Neuronal stem cell (in vitro differentiated cells): ENCODE measurements around the gene ARR3.

ENCODE experiments used
- DNase-seq: peaks from one replicate; pipeline ENCODE4 v3.0.0-alpha.2; 2013; ENCODE audit warnings: low spot score
- H2AFZ ChIP-seq: one replicate; pipeline ENCODE4 v1.6.1; 2013; ENCODE audit warnings: mild to moderate bottlenecking, low read length, inconsistent platforms
- H2AK5ac ChIP-seq: 2 replicates; pipeline ENCODE4 v1.6.1; 2013; ENCODE audit warnings: low read depth, mild to moderate bottlenecking, inconsistent platforms, low read length, moderate library complexity, mixed read lengths
- H2BK120ac ChIP-seq: 2 replicates; pipeline ENCODE4 v1.6.1; 2013; ENCODE audit warnings: low read depth, mild to moderate bottlenecking, inconsistent platforms, low read length, moderate library complexity, mixed read lengths
- H2BK12ac ChIP-seq: one replicate; pipeline ENCODE4 v1.6.1; 2013; ENCODE audit warnings: low read length, inconsistent platforms
- H2BK15ac ChIP-seq: 2 replicates; pipeline ENCODE4 v1.6.1; 2013; ENCODE audit warnings: mild to moderate bottlenecking, low read length, inconsistent platforms, mixed read lengths
- H2BK5ac ChIP-seq: one replicate; pipeline ENCODE4 v1.6.1; 2013; ENCODE audit warnings: inconsistent platforms, mild to moderate bottlenecking, low read length, moderate library complexity
- H3K14ac ChIP-seq: one replicate; pipeline ENCODE4 v1.6.1; 2013; ENCODE audit warnings: low read length, inconsistent platforms
- H3K18ac ChIP-seq: 2 replicates; pipeline ENCODE4 v1.6.1; 2013; ENCODE audit warnings: low read length, inconsistent platforms
- H3K23ac ChIP-seq: 2 replicates; pipeline ENCODE4 v1.6.1; 2013; ENCODE audit warnings: low read depth, mild to moderate bottlenecking, mixed read lengths, low read length, inconsistent platforms; ENCODE audit not compliant: poor library complexity
- H3K27ac ChIP-seq: replicated peaks from 3 replicates; pipeline ENCODE4 v1.5.1; 2013; ENCODE audit warnings: low read length, inconsistent platforms
- H3K27me3 ChIP-seq, 3 experiments: 2 replicates each; pipeline ENCODE4 v1.6.1; 2013; ENCODE audit warnings: low read length in 3 of 3, mild to moderate bottlenecking in 2 of 3, inconsistent platforms in 1 of 3, low read depth in 1 of 3, mixed read lengths in 1 of 3, moderate library complexity in 1 of 3; ENCODE audit not compliant: control insufficient read depth in 3 of 3, insufficient read depth in 3 of 3
- H3K36me3 ChIP-seq, 2 donors: replicated peaks in 1 of 2; 2 replicates each; pipeline ENCODE4 v1.6.1; 2013; ENCODE audit warnings: low read length in 2 of 2; ENCODE audit not compliant: control insufficient read depth in 2 of 2, insufficient read depth in 2 of 2
- H3K4ac ChIP-seq: 2 replicates; pipeline ENCODE4 v1.6.1; 2013; ENCODE audit warnings: inconsistent platforms, mild to moderate bottlenecking, low read length, moderate library complexity
- H3K4me1 ChIP-seq, 2 donors: 1 replicate in 1 of 2; 2 replicates in 1 of 2; pipeline ENCODE4 v1.6.1; 2013; ENCODE audit warnings: low read length in 2 of 2, low read depth in 1 of 2; ENCODE audit not compliant: control insufficient read depth in 2 of 2, insufficient read depth in 1 of 2
- H3K4me2 ChIP-seq: one replicate; pipeline ENCODE4 v1.6.1; 2013; ENCODE audit warnings: mild to moderate bottlenecking, low read length, inconsistent platforms; ENCODE audit not compliant: insufficient read depth, poor library complexity, severe bottlenecking
- H3K4me3 ChIP-seq, 2 donors: 2 replicates each; pipeline ENCODE4 v1.5.1; 2013; ENCODE audit warnings: low read length in 2 of 2, mild to moderate bottlenecking in 2 of 2, inconsistent platforms in 1 of 2, moderate library complexity in 1 of 2
- H3K79me1 ChIP-seq: one replicate; pipeline ENCODE4 v1.6.1; 2013; ENCODE audit warnings: low read depth, mild to moderate bottlenecking, inconsistent platforms, low read length, moderate library complexity
- H3K9ac ChIP-seq: one replicate; pipeline ENCODE4 v1.6.1; 2013; ENCODE audit warnings: mild to moderate bottlenecking, low read depth, low read length, inconsistent platforms; ENCODE audit not compliant: poor library complexity
- H3K9me3 ChIP-seq, 2 donors: replicated peaks in 1 of 2; 2 replicates each; pipeline versions ENCODE3 to v1.6.1; 2013; ENCODE audit warnings: low read length in 2 of 2, mild to moderate bottlenecking in 2 of 2, inconsistent platforms in 1 of 2, low read depth in 1 of 2, mixed read lengths in 1 of 2, moderate library complexity in 1 of 2; ENCODE audit not compliant: control insufficient read depth in 2 of 2, insufficient read depth in 1 of 2
- H4K8ac ChIP-seq: one replicate; pipeline ENCODE4 v1.6.1; 2013; ENCODE audit warnings: low read depth, mild to moderate bottlenecking, inconsistent platforms, low read length, moderate library complexity
- H4K91ac ChIP-seq: one replicate; pipeline ENCODE4 v1.6.1; 2013; ENCODE audit warnings: low read length, low read depth, mild to moderate bottlenecking, inconsistent platforms; ENCODE audit not compliant: poor library complexity
- WGBS, 2 donors: extraction: QIAGEN DNeasy Blood & Tissue Kit; methylation state at CpG; one replicate each; pipeline ENCODE4 v1.1.7; 2013; ENCODE audit warnings: missing lambda C conversion rate in 2 of 2, mixed read lengths in 1 of 2; ENCODE audit not compliant: insufficient read length in 2 of 2, insufficient replicate concordance in 1 of 2; ENCODE audit errors: extremely low coverage in 2 of 2; 5-methylcytosine and 5-hydroxymethylcytosine counted together

Gene ARR3

GRCh38 chrX:70253377-70254062, 14.6 kb upstream of the ARR3 start:
- H3K4ac ChIP-seq = no peak overlapping the region
- no peak overlapping the region for H2AK5ac ChIP-seq
- H3K27ac ChIP-seq = no peak overlapping the region
- no peaks in the 10 kb centered on the region for H3K79me1 ChIP-seq
- no peak overlapping the region for H3K18ac ChIP-seq
- H3K36me3 ChIP-seq = no peaks in the 10 kb centered on the region
- H4K91ac ChIP-seq = no peak overlapping the region
- H3K23ac ChIP-seq = no peak overlapping the region
- H2AFZ ChIP-seq = no peak overlapping the region
- H3K9me3 ChIP-seq = no peaks in the 10 kb centered on the region
- H3K4me3 ChIP-seq = no peak overlapping the region
- H3K4me2 ChIP-seq = no peak overlapping the region
- H3K9ac ChIP-seq = no peak overlapping the region
- no peak for DNase-seq
- no peak overlapping the region for H4K8ac ChIP-seq
- no peaks in the 10 kb centered on the region for H3K4me1 ChIP-seq
- no CpG with 5 or more reads among the region's 3 CpGs for WGBS, 2 donors
- no peak overlapping the region for H2BK15ac ChIP-seq
- no peak overlapping the region for H3K14ac ChIP-seq
- H3K27me3 ChIP-seq = no peaks in the 10 kb centered on the region
- no peak overlapping the region for H2BK120ac ChIP-seq
- H2BK5ac ChIP-seq = no peak overlapping the region
- H2BK12ac ChIP-seq = no peak overlapping the region

GRCh38 chrX:70254063-70254400, 14.1 kb upstream of the ARR3 start:
- Histone ChIP-seq H3K9me3 (no peaks in the 10 kb centered on the region), H3K27ac (no peak overlapping the region), H3K4me3 (no peak overlapping the region), H3K4ac (no peak overlapping the region), H2AFZ (no peak overlapping the region), H2BK5ac (no peak overlapping the region), H3K4me2 (no peak overlapping the region), H3K9ac (no peak overlapping the region), H4K91ac (no peak overlapping the region), H3K79me1 (no peaks in the 10 kb centered on the region), H3K36me3 (no peaks in the 10 kb centered on the region), H2BK15ac (no peak overlapping the region), H3K4me1 (no peaks in the 10 kb centered on the region), H3K14ac (no peak overlapping the region), H2BK12ac (no peak overlapping the region), H3K23ac (no peak overlapping the region), H2AK5ac (no peak overlapping the region), H3K18ac (no peak overlapping the region), H2BK120ac (no peak overlapping the region), H3K27me3 (no peaks in the 10 kb centered on the region), H4K8ac (no peak overlapping the region)
- DNase-seq = no peak
- no CpG with 5 or more reads among the region's 1 CpG for WGBS, 2 donors

- no peak overlapping the region for H3K14ac ChIP-seq
- DNase-seq = no peak
Observed at GRCh38 chrX:70254909-70255308, 13.2 kb upstream of the ARR3 start.

GRCh38 chrX:70255452-70255851, 12.7 kb upstream of the ARR3 start:
- H3K36me3 ChIP-seq = no peaks in the 10 kb centered on the region
- no peak overlapping the region for H3K14ac ChIP-seq
- H3K9me3 ChIP-seq = no peaks in the 10 kb centered on the region
- H2BK12ac ChIP-seq = no peak overlapping the region
- H2BK120ac ChIP-seq = no peak overlapping the region
- H3K18ac ChIP-seq = no peak overlapping the region
- no peak overlapping the region for H2AFZ ChIP-seq
- H3K4me1 ChIP-seq = no peaks in the 10 kb centered on the region
- no peak overlapping the region for H3K23ac ChIP-seq
- H3K9ac ChIP-seq = no peak overlapping the region
- H4K91ac ChIP-seq = no peak overlapping the region
- no peak overlapping the region for H2BK15ac ChIP-seq
- no peak for DNase-seq
- H3K4ac ChIP-seq = no peak overlapping the region
- H3K27ac ChIP-seq = no peak overlapping the region
- H3K27me3 ChIP-seq = no peaks in the 10 kb centered on the region
- no peak overlapping the region for H3K4me2 ChIP-seq
- H3K4me3 ChIP-seq = no peak overlapping the region
- WGBS, 2 donors = no CpG with 5 or more reads among the region's 2 CpGs
- H2AK5ac ChIP-seq = no peak overlapping the region
- H4K8ac ChIP-seq = no peak overlapping the region
- no peak overlapping the region for H2BK5ac ChIP-seq
- no peaks in the 10 kb centered on the region for H3K79me1 ChIP-seq

More at GRCh38 chrX:70254909-70255308, 13.2 kb upstream of the ARR3 start:
- Histone ChIP-seq H3K27me3 (no peaks in the 10 kb centered on the region), H2BK12ac (no peak overlapping the region), H3K36me3 (no peaks in the 10 kb centered on the region), H3K18ac (no peak overlapping the region), H3K79me1 (no peaks in the 10 kb centered on the region), H3K27ac (no peak overlapping the region), H2AFZ (no peak overlapping the region), H3K4me2 (no peak overlapping the region), H4K91ac (no peak overlapping the region), H3K9ac (no peak overlapping the region), H3K4me3 (no peak overlapping the region), H2BK15ac (no peak overlapping the region), H3K4ac (no peak overlapping the region), H3K9me3 (no peaks in the 10 kb centered on the region), H2BK120ac (no peak overlapping the region), H2BK5ac (no peak overlapping the region), H2AK5ac (no peak overlapping the region), H3K23ac (no peak overlapping the region), H4K8ac (no peak overlapping the region), H3K4me1 (no peaks in the 10 kb centered on the region)
- no CpG with 5 or more reads among the region's 3 CpGs for WGBS, 2 donors
